ENCODE results near the gene EGFL7. TPM values are rescaled to one million over a fixed set of nuclear protein-coding genes. Genes with fewer than 3 reads are reported as not detected.
A peak's percentile ranks its signal among the peaks of the same experiment; 100 is the strongest.

The EGFL7 gene
- 100 to 1,000 TPM in 2 of 9 donors, 10 to 100 TPM in 7; 56.4 to 142 (median 94.0) TPM for total RNA-seq
- 100 to 1,000 TPM; 103 to 137 TPM for polyA plus RNA-seq
- long read RNA-seq, donor 1, transcript EGFL7-202 (9 exons, 1,282 nt) = minor isoform, 10 of 158 reads
- long read RNA-seq, donor 1, transcript EGFL7-204 (10 exons, 1,529 nt) = major isoform, 49 of 158 reads
- long read RNA-seq, donor 1, partial matches to known transcripts = 52 of 158 reads
- long read RNA-seq, donor 1, other reads (novel, unspliced or antisense) = 46 of 158 reads
- long read RNA-seq, donor 2, transcript EGFL7-204 (10 exons, 1,529 nt) = major isoform, 68 of 193 reads
- long read RNA-seq, donor 2, transcript EGFL7-202 (9 exons, 1,282 nt) = minor isoform, 31 of 193 reads
- long read RNA-seq, donor 2, partial matches to known transcripts = 34 of 193 reads
- long read RNA-seq, donor 2, other reads (novel, unspliced or antisense) = 58 of 193 reads
- long read RNA-seq, donor 3, transcript EGFL7-202 (9 exons, 1,282 nt) = minor isoform, 9 of 87 reads
- long read RNA-seq, donor 3, transcript EGFL7-204 (10 exons, 1,529 nt) = major isoform, 26 of 87 reads
- long read RNA-seq, donor 3, partial matches to known transcripts = 32 of 87 reads
- long read RNA-seq, donor 3, other reads (novel, unspliced or antisense) = 19 of 87 reads

- H3K36me3 ChIP-seq = peaks cover 0 to 34% (median 21%) of the 10 kb centered on the region in 9 donors
- WGBS, 4 donors = 51 to 65% (median 61%) methylated on average over 15 to 38 of the region's 38 CpGs
- H3K27ac ChIP-seq = peak within 1 kb of the TSS; percentile 75 to 99 (median 96)
- peaks cover 0 to 31% (median 6%) of the 10 kb centered on the region in 12 donors for H3K4me1 ChIP-seq
- no peaks in the 10 kb centered on the region for H3K9me3 ChIP-seq
- H3K4me3 ChIP-seq = peak within 1 kb of the TSS; percentile 59 to 89 (median 79)
- peaks cover 0 to 75% (median 0%) of the 10 kb centered on the region in 9 donors for H3K27me3 ChIP-seq
- ATAC-seq (peak; percentile 42 to 79 (median 64)), DNase-seq (peak; percentile 82 to 90 (median 87))
- TF ChIP-seq CTCF (IDR thresholded peaks at IDR 0.05) (no peak), POLR2A (IDR thresholded peaks at IDR 0.05) (peak in 1 of 2 donors; percentile 79)
- intact Hi-C loops (cut with DNase I) = loop anchor here in 3 of 10 donors (1.0 to 2.0 kb wide), 2 partner anchors 16 to 17 kb away; no protein-coding TSS in a partner anchor
These were observed at the start of gene EGFL7 for GRCh38 chr9:136662656-136663581. Gene EGFL7, plus strand, starts transcription at chr9:136662916. Its CDS starts 5,367 bp downstream, at chr9:136668283.

GRCh38 chr9:136613824-136614371, 48.8 kb upstream of the EGFL7 start:
- H3K27ac ChIP-seq = peak overlapping the region in 11 of 12 donors; percentile 33 to 90 (median 78)
- ATAC-seq = peak in 2 of 4 donors; percentile 1 to 2
- WGBS, 4 donors = 38 to 72% (median 61%) methylated on average over 6 to 19 of the region's 19 CpGs
- H3K36me3 ChIP-seq = no peaks in the 10 kb centered on the region
- peak overlapping the region in 1 of 12 donors; percentile 15 for H3K4me3 ChIP-seq
- TF ChIP-seq POLR2A (IDR thresholded peaks at IDR 0.05) = no peak
- TF ChIP-seq CTCF (IDR thresholded peaks at IDR 0.05) = no peak
- peaks cover 4 to 43% (median 21%) of the 10 kb centered on the region in 12 donors for H3K4me1 ChIP-seq
- H3K27me3 ChIP-seq = no peaks in the 10 kb centered on the region
- DNase-seq = no peak
- no peaks in the 10 kb centered on the region for H3K9me3 ChIP-seq
- intact Hi-C loops (cut with DNase I) = no loop called here

- WGBS, 4 donors = 69 to 89% (median 81%) methylated on average over 9 to 22 of the region's 22 CpGs
- Histone ChIP-seq H3K4me1 (peaks cover 4 to 49% (median 21%) of the 10 kb centered on the region in 12 donors), H3K9me3 (no peaks in the 10 kb centered on the region), H3K27me3 (no peaks in the 10 kb centered on the region), H3K36me3 (no peaks in the 10 kb centered on the region), H3K27ac (peak overlapping the region; percentile 40 to 90 (median 77)), H3K4me3 (peak overlapping the region in 3 of 12 donors; percentile 23 to 30 (median 26))
- DNase-seq = peak; percentile 77 to 90 (median 83)
- intact Hi-C loops (cut with DNase I) = no loop called here
- ATAC-seq = peak; percentile 58 to 92 (median 80)
- TF ChIP-seq CTCF (IDR thresholded peaks at IDR 0.05) (no peak), POLR2A (IDR thresholded peaks at IDR 0.05) (no peak)
These were observed 48.3 kb upstream of the EGFL7 start for GRCh38 chr9:136614372-136614922.
